IPS-NIHi7 (cell line): ENCODE results near the gene ZC3H7A.

Experiments
- DNase-seq: peaks from one replicate; pipeline ENCODE4 v3.0.0; 2012; ENCODE audit warnings: mixed read lengths; ENCODE audit errors: extremely low spot score

The ZC3H7A gene

DNA sequence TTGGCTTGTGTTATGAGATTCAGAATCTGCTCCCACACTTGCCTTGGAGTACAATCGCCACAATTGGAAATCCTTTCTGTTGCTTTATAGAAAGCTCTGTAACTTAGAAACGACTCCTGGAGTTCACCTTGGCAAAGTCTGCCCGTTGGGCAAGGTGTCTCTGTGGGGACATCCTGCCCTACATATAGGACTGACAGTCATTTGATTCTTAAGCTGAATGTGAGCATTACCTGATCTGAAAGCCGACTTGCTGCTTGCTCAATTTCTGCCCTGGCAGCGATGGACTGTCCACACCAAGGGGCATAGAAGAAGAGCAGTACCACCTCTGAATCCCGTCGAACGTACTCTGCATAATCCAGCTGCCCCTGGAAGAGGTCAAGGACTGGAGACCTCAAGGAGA lies 61.3 kb downstream of the ZC3H7A start:
- DNase-seq = no peak

DNA sequence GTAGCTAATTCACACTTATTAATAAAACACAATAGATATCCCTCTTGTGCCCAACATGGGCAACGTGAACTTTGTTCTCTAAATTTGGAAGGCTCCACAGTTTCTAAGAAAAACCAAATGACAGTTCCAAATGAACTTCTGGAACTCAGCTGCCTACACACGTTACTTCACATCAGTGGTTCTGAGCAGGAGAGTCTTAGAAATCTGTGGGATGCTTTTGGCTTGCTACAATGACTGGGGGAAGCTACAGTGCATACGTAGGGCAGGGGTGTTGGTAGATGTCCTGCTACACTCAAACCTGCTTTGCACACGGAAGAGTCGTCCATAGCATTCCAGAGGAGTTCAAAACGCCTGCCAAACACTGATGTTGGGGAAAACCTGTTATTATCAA lies 62.4 kb downstream of the ZC3H7A start:
- no peak for DNase-seq

DNA sequence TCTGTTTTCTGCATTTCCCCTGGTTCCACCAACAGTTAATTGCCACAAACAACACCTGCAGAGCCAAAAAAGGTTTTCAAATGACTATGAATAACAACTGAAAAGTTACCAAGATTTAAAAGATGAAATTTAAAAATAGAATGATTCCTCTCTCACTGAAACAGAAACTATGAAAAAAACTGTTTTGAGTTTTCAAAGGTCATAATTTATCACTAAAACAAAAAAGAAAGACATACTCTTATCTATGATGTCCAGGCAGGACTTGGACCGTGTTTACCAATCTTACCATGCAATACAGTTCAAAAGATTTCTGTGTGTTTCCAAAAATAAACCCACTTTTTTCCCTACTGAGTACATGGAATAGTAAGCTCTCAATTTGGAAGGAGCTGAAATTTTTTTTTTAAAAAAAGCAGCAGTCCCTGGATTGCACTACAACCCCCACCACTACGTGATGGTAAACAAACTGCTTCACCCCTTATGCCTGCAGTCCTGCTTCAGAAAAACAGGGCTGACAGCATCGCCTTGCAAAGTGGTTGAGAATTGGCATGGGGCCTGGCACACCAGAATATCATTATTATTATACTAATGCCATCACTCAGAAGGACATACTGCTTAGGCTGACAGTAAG lies 62.9 kb downstream of the ZC3H7A start:
- DNase-seq = no peak

DNA sequence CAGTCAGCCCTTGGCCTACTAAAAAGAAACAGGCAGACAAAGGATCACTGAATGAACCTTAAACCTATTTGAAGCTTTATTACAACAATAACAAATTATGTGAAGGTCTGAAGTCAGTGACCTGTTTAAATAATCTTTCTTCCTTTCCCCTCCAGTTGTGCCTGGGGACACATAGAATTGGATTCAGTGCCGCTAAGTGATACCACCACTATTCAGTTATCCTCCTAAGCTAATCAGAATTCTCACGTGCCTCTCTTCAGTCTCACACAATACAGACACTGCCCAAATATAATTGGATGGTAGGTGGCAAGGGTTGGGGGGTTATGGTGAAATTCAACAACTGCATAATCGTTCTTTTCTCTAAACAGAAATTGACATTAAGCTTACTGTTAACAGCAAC lies 65.8 kb downstream of the ZC3H7A start:
- DNase-seq = no peak

GRCh38 chr16:11729787-11730186 lies 67.3 kb downstream of the ZC3H7A start:
- DNase-seq = no peak

DNA sequence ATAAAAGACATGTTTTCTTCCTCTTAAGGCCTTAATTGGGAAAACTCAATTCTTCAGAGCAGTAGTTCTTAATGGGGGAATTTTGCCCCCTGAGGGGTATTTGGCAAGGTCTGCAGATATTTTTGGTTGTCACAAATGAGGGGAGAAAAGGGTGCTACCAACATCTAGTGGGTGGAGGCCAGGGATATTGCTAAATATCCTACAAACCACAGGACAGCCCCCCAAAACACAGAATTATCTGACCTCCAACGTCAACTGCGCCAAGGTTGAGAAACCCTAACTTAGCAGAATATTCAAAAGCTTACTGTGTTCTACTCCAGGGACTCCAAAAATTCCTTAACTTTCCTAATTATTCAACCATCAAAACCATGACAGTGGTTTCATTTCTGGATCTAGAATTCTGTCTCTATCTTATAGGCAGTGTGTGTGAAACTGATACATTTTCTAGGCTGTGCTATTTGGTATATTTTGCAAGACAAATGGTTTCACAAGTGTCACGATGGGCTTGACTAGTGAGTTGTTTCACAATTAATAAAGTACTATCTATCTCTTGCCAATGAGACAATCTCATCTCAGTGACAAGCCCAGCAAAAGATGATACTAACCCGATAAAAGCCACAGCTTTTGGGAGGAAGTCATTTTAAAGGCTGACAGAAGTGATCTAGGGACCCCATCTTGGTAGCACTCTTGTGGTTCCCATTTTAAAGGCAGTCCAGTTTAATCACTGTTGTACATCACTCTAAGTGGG lies 69.1 kb downstream of the ZC3H7A start:
- DNase-seq = no peak

DNA sequence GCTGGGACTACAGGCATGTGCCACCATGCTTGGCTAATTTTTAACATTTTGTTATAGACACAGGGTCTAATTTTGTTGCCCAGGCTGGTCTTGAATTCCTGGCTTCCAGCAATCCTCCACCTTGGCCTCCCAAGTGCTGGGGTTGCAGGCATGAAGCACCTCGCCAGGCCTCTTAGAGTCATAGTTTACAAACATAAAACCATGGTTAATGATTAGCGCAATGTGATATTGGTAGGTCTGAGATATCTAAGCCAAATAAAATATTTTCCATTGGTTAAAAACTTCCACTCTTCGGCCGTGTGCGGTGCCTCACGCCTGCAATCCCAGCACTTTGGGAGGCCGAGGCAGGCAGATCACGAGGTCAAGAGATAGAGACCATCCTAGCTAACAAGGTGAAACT lies 71.0 kb downstream of the ZC3H7A start:
- DNase-seq = no peak

DNA sequence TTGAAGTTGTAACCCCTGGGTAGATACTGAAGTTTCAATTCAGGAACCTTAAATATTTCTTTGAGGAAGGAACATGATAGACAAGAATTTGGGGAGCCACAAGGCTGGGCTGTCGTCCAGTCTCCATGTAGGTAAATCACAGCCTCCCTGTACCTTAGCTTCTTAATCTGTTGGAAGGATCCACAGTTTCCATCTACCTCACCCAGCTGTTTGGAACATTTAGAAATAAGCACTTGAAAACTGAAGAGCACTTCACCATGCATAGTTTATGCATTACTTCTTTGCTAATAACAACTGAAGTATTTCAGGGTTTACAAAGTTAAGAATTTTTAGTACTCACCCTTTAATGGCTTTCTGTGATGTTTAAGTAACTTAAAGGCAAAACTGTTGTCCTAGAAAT lies 71.6 kb downstream of the ZC3H7A start:
- DNase-seq = no peak

DNA sequence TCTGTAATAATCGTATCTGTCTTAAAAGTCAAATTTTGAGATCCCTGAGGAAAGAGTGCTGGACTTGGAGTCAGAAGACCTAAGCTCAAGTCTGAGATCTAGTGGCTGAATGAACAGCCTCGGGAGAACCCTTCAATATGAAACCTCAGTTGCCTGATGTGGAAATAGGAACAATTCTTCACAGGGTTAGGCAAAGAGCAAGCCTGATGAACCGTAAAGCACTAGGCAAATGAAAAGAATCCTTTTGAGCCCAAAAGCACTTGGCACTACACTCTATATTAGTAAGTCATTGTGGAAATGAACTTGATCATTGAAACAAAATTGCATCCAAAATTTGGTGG lies 74.6 kb downstream of the ZC3H7A start:
- DNase-seq = no peak

DNA sequence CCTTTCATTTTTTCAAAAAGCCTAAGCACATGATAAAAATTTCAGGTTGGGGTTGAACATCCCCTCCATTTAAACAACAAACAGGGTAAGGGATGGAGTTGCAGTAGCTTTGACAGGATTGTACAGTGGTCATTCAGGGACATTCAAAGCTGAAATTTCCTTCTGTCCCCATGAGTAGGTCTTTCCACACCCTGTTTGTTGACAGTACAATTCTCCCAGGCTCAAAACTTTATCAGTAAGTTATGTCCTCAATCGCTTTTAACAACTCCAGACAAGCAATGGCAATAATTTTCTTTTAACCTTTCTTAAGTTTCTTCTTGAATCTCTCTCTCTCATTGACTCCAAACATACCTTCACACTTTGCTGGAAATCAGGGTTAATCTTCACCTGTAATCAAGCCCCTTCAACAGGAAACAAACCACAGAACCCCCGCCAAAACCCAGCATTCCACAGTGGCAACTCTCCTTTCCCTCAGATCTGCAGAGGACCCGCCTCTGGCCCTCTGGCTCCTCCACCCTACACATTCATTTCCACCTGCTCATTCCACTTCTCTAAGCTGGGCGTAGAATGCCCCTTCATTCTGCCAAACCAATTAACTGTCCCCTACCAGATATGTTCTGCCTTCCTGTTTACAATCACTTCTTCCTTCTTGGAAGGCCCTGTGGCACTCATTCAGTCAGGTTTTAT lies 75.1 kb downstream of the ZC3H7A start:
- no peak for DNase-seq

DNA sequence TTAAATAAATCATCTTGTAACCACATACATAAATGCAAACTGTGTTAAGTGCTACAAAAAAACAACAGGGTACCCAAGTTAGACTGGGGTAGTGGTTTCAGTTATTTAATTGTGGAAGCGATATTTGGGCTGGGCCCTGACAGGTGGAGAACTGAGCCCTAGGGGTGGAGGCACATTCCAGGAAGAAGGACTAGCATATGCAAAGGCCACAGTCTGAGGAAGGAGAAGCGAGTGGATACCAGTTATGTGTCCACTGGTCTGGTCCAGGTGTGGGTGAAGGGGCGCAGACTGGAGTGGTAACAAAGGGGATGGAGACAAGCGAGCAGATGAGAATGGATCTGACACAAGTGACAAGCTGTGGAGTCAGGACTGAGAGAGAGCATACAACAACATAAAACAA lies 77.3 kb downstream of the ZC3H7A start:
- no peak for DNase-seq

GRCh38 chr16:11719171-11719570 lies 77.9 kb downstream of the ZC3H7A start:
- no peak for DNase-seq

GRCh38 chr16:11717811-11718210 lies 79.2 kb downstream of the ZC3H7A start:
- DNase-seq = no peak

DNA sequence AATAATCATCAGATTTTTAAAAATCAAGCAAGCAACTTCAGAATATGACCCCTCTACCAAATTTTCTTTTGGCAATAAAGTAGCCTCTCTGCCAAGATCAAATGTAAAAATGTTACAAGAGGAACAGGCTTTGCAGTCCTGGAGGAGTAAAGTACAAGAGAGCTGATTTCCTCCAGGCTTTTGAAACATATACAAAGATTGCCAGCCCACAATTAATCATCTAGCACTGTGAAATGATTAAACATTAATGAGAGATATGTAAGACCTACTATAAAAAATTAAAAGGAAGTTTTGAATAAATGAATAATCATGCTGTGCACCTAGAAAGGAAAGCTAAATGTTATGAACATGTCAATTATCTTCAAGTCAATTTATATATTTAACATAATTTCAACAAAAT lies 80.7 kb downstream of the ZC3H7A start:
- DNase-seq = no peak

- no peak for DNase-seq
These were observed 81.7 kb downstream of the ZC3H7A start for GRCh38 chr16:11715246-11715947.

- no peak for DNase-seq
These were observed 84.9 kb downstream of the ZC3H7A start for GRCh38 chr16:11712122-11712521.

DNA sequence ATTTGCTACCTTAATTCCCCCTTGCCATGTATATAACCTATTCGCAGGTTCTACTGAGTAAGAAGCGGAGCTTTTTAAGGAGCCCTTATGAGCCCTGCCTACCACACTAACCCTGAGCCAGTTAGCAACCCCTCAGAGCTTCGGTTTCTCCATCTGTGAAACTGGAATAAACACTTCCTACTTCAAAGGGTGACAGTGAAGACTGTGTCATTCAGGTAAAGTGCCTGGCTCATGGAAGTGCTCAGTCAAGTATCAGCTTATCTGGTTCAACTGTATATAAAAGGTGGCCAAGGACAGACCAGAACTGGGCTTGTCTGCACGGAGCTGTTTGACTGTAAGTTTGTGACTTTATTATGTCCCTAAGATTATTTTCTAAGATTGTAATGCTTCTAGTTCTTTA lies 85.4 kb downstream of the ZC3H7A start:
- DNase-seq = no peak

DNA sequence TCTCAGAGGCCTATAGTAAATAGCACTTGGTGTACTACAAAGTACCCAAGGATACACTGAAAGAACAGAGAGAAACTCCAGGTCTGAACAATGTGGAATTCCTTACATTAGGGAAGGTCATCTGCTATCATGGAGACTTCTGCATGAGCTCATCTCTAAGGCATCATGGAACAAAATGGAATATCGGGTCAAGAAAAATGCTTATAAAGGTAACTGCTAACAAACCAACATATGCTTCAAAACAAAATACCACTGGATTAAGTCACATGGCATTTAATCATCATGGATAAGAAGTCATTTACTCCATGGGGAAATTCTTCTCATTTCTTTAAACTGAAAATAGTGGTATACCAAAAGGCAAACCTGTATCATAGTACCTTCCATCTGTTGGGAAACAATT lies 88.6 kb downstream of the ZC3H7A start:
- DNase-seq = no peak

GRCh38 chr16:11707679-11708197 lies 89.3 kb downstream of the ZC3H7A start:
- DNase-seq = no peak

DNA sequence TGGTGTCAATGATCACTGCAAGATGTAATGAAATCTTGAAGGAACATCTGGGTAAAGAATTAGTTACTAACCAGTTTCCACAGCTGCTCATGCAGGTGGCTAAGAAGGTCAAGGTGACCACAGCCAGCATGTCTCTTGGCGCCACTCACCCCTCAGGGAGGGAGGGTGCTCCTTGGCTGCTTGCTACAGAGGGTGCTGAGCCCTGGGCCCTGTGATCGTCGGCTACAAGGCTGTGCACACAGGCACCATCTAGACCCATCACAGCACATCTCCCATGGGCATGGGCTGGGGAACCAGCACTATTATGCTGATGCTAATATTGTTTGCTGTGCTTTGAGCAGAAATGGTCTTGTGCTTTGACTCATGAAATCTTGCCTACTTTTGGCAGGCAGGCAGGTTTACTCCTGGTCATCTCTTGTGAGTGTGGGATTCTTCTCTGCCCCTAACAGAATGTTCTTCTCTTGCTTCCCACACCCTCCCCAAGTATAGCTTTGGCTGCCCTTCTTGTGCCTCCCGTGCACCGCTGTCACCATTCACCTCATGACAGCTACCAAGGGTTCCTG lies 90.8 kb downstream of the ZC3H7A start:
- DNase-seq = no peak

- DNase-seq = no peak
These were observed 91.6 kb downstream of the ZC3H7A start for GRCh38 chr16:11705311-11706025.
